Esophagus mucosa (tissue), 1 donor: Measurements from ENCODE around the gene SDK1. TPM values are rescaled to one million over a fixed set of nuclear protein-coding genes. Genes with fewer than 3 reads are reported as not detected.
"Not testable (repeated sequence)": the region's sequence is repeated elsewhere in the genome, so short reads cannot be mapped to it uniquely, and the experiment has no call there.

ENCODE experiments used
- ATAC-seq: fragments of 200-7000 bp; cut with Tn5 transposase; one replicate; pipeline ENCODE4 v1.9.1; 2020
- total RNA-seq: library from RNA; stranded (reverse); gene quantifications from one replicate; pipeline ENCODE4 v1.2.4, GENCODE V29; 2023
- donor health status: DM: yes; HTN: yes; CAD: no.

The SDK1 gene
- total RNA-seq, 1 donor from 2014 or later, result 1.0 TPM

DNA sequence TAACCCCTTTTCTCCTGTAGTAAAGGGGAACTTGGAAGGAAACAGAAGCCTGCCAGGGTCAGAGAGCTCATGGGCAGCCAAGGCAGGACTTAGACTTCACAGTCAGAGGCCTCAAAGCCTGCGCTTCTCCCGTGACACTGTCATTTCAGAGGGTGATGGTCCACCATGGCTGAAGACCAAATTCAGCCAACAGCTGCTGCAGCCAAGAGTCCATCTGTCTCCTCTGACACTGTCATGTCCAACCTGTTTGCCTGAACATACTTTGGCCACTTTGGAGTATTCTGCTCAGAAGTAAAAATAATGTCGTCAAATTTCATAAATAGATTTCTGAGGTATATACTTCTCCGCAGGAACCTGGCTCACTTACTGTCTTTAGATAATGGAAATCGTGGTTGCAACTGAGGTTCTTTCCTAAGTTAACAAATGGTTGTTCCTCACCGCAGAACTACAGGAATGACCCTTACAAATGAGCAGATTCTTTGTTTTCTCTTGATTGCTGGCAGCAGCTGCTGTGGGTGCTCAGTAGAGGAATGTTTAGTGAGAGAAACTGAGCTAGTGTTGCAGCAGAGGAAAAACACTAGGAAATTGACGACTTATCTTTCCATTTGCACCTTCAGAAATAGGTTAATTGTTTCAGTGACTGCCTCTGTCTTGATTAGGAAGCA is 626.5 kb downstream of the SDK1 start:
- ATAC-seq, result no peak

DNA sequence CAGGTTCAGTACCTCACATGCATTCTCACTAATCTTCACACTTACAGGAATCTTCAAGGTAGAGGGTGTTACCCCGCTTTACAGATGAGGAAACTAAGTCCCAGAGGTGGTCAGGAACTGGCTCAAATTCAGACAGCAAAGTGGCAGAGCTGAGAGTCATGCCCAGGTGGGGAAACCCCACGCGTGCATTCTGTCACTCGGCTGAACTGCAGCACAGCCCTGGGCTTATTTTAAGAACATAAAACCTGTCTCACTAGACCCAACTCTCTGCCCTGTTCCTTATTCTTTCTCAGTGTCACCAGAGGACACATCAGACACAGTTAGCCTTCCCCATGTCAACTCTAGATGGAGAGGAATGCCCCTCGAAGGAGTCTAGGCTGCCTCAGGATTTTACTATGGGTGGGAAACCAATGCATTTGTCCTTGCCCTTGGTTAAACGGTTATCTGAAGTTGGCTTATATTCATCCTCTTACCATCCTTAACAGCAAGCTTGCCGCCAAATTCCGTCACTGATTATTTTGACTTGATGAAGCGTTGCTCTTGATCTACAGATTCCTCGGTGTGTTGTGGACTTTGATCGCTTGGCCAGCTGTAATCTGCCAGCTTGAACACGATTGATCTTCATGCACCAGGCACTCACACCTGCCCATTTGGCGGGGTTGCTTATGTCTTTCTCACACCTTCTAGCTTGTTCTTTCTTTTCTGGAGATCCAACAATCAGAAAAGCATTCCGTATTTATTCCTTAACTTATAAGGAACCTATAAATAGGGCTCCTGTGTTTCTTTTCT is 627.9 kb downstream of the SDK1 start:
- no peak for ATAC-seq

DNA sequence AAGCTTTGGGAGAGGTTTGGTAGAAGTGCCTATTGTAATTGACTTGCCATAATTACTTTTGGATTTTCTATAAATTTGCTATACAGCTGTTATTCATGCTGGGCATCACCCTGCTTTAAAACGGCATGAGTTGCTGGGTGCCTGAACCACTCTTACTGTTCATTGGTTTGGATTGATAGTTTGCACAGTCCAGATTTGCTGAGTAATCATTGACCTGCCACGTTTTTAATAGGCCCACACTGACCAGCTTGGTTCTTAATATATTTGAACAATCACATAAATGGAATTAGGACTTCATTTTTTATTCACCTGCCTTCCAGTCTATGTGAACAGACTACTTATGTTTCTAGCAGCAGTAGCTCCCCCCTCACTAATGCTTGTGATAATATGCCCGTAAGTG is 630.8 kb downstream of the SDK1 start:
- no peak for ATAC-seq

DNA sequence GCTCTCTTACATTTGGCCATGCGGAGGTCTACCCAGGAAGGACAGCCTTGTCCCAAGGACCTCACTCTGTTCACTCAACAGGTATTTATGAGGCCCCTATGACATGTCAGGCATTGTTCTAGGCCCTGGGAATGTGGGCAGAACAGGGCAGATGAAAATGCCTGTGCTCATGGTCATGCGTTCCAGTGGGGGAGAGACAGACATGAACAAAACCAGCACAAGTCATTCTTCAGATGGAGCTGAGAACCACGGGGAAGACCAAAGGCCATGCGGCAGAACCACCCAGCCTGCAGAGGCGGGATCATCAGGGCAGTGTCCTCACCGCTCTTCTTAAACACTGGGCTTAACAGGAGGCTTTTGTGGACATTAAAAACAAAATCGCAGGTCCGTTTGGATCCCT is 636.1 kb downstream of the SDK1 start:
- ATAC-seq, result no peak

DNA sequence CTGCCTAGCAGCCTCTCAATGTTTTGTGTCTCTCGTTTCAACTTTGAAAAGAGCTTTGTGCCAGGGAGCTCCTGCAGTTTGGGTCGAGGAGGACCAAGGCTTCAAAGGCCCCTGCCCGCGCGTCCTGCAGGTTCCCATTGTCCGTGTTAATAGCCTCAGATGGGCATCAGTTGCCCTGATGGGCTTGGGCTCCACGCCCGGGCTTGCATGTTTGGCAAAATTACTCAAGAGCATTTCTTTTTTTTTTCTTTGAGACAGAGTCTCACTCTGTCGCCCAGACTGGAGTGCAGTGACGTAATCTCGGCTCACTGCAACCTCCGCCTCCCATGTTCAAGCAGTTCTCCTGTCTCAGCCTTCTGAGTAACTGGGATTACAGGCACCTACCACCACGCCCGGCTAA is 636.6 kb downstream of the SDK1 start:
- no peak for ATAC-seq

DNA sequence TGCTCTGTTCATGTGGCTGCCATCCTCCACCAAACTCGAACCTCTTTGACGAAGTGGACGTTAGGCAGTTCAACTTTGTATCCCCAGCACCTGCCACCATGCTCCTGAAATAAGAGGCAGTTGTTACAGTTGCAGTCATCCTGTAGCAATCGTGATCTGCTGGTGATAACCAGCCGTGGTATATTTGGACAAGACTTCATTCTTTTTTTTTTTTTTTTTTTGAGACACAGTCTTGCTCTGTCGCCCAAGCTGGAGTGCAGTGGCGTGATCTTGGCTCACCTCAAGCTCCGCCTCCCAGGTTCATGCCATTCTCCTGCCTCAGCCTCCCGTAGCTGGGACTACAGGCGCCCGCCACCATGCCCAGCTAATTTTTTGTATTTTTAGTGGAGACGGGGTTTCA is 640.7 kb downstream of the SDK1 start:
- ATAC-seq, result not testable (repeated sequence)

DNA sequence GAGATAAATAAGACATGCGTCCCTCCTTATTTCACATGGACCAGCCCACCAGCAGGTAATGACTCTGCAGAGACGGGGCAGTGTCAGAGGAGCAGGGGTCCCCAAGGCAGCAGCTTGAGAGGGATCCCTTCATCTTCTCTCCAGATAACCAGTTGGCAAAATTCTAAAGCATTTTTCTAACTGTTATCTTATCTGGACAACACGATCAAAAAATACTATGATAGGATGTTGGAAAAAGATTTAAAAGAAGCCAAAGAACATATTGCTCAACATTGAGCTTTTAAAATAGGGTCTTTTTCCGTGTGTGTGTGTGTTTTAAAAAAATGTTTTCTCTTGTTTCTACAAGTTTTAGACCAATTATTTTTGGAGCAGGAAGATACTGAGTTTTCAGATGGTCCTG is 641.2 kb downstream of the SDK1 start:
- ATAC-seq, result no peak

DNA sequence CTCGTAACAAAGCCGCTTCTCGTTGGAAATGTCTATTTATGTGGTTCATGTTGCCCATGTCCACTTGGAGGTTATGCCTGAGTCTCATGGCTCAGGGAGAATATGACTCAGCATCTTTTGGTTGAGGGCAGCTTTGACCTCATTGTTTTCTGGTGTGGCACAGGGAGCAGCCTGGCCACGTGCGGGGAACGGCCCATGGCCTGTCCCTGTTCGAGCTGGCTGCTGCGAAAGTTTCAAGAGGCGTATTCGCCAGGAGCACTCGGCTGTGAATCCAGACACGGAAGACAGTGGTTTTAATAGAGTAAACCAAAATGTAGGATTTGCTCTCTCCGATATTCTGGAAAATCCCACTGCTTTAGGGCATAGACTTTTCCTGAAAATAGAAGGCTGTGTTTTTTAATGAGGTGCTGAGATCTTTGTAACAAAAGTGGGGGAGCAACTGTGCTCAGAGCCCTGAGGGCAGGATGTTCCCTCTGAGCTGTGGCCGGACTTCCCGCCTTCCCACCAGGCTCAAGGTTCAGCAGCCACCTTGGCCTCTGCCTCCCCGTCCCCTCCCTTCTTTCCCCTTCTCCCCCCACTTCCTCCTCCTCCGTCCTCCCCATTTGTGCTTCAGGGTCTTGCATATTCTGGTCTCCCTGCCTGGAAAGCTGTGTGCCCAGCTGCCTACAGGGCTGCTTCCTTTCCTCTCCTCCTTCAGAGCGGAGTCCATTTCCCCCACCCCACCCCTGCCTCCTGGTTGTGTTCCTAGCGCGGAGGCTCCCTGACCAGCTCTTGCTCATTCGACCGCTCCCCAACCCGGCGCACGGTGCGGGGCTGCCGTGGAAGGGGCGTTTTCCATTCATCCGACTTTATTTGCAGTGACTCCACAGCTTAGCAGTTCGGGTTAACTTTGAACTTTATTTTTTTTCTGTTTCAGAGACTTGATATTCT is 642.0 kb downstream of the SDK1 start:
- ATAC-seq, result peak; percentile 62

DNA sequence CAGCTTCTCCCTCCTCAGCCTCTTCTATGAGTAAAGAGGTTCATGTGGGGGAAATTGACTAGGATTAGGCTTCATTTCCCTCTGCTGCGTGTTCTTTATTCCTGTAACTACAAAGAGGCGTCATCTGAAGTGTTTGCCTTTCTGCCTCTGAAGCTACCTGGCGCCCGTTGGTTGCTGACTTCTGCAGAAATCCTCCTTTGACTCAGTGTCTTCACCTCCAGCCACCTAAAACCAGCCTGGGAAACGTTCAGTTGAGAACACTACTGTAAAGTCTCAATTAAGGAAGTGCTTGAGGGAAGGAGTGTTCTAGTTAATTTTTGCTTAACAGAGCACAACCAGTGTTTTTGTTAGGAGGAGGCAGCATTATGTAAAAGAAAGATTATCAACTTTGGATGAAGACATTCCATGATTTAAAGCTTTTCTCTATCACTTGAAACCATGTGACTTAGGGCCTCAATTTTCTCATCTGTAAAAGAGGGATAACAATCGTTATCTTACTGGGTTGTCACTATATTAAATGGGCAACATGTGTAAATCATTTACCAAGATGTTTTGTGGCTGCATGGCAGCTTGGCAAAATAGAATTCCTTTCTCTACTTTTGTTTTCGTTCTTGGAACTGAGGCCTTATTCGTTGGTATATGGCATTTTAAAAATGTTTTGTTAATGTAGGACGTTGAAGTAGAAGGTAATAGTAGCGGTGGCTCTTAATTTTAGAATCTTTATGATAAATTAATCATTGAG is 642.9 kb downstream of the SDK1 start:
- ATAC-seq, result peak; percentile 87

DNA sequence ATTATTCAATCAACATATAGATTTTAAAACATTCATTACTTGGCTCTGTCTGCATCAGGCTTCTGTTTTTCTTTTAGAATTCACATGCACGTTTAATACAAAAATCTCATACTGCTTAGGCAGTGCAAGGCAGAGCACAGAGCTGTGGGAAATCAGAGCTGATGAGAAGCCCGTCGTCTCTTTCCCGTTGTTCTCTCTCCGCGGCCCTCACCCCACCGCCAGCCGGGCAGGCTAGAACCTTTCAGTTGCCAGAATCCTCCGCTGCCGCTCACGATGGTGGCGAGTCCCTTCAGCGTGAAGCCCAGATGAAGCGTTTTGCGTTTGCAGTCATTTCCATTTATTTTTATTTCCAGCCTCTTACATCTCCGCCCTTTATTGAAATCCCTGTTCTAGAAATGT is 648.2 kb downstream of the SDK1 start:
- no peak for ATAC-seq

DNA sequence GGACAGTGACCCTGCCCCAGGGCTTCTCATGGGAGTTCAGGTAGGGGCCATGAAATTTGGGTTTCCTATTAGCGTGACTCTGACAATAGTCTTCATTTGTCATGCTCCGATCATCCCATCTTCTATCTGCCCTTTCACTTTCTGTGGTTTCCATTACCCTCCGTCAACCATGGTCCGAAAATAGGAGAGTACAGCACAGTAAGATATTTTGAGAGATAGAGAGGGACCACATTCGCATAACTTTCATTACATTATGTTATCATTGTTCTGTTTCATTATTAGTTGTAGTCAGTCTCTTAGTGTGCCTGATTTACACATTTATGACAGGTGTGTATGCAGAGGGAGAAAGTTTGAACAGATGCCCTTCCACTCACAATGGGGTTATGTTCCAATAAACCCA is 649.2 kb downstream of the SDK1 start:
- ATAC-seq, result no peak

DNA sequence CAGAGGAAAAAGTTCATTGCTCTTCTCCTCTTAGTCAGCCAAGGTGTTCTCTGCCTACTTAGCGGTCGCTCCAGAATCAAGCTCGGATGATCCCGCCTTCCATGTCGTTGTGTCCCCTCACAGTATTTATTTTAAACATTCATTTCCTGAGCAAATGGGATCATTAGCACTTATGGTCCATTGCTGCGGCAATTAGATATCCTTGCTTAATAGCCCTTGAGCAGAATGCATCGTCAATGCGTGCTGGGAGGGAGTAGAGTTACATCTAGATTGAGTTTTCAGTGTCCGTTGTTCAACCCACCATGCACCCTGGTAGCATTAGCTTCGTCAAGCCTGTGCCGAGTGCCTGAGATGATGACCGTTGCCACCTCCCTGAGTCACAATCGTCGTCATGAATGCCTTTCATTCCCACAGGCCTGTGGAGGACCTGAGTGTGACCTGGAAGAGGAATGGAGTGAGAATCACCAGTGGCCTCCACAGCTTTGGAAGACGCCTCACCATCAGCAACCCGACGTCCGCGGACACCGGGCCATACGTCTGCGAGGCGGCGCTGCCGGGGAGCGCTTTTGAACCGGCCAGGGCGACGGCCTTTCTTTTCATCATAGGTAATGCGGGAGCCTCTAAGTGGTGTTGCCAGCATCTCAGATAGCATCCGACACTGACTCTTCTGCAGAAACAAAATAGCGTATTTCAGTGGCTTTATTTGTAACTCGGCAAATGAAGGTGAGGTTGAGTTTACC is 650.4 kb downstream of the SDK1 start:
- ATAC-seq, result no peak

DNA sequence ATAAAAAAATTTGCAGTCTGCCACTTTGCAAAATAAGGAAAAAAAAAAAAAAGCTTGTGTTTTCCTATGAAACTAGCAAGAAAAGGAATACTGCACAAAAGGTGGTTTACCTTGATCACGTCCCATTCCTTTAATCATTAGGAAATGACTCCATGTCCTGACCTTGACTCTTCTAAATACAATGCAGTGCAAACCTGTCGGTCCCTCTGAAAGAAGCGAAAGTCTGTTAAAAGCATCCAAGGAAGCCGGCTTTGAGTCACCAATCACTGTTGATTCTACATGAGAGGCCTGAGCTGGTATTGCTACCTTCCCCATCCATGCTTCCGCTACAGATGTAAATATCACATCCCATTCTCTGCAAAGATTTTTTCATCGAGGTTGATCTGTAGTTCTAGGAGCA is 652.1 kb downstream of the SDK1 start:
- ATAC-seq, result no peak

DNA sequence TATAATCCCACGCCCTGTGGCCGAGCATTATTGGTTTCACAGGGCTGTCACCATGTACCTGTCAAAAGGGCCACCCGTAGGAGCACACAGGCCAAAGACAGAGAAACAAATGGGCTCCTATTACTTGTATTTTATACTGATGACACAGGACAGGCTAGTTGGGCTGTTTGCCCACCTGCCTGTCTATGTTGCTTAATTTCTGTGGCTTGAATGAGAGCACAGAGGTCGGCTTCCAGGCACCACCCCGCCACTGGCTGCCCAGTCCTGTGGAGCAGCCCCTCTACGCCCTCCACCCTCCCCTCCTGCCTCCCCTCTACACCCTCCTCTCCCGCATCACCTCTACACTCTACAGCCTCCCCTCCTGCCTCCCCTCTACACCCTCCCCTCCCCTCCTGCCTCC is 652.9 kb downstream of the SDK1 start:
- no peak for ATAC-seq

DNA sequence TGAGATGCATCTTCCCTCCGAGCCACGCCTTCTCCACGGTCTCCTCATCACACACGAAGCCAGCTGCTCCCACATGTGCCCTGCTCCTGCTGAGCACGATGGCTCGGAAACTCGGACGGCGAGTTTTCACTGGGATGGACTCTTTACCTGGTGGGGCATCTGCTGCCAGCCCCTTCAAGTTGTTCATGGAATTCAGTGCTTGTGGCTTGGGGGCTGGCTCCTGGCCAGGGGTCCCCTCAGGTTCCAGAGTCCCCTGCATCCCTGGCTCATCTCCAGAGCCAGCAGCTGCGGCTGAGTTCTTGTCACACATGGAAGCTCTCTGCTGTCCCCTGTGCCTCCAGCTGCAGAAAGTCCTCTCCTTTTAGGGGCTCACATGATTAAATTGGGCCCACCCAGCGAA is 654.0 kb downstream of the SDK1 start:
- ATAC-seq, result no peak

DNA sequence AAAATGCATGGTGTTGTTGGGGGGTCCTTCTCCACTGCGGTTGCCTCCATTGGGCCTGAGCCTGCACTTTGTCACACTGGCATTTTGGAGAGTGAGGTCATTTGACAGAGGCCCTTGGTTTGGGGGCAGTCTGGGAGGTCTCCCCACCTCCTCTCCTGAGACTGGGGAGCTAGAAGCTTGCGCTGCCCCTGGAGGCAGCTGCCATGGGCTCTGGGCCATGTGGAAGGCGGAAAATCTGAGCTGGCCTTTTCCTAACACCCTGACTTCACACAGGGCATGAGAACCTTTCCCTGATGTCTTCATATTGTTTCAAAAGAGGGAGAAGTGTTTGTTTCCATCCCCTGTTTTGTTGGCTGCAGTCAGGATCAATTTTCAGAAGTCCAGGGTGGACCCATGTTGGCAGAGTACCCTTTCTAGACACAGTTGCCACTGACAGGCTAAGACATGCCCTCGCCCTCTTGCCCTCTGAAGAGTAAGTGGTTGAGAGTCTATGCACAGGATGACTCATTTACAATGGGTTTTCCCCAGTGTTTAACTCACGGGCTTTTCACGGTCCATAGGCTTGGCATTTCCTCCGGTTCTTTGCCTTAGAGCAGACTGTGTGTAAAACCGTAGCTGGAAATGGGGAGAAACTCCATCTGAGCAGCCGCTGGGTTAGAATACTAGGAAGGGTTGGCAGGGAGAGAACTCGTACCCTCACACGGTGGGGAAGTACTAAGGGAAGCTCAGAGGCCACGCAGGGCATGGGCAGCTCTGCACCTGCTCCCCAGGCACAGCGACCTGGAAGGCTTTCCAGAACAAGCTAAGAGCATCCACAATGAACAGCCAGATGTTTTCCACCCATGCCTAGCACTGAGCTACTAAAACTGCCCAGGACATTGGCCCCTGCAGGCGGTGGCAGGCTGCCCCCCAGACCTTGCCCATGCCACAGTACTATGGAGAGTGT is 655.0 kb downstream of the SDK1 start:
- peak; percentile 95 for ATAC-seq

DNA sequence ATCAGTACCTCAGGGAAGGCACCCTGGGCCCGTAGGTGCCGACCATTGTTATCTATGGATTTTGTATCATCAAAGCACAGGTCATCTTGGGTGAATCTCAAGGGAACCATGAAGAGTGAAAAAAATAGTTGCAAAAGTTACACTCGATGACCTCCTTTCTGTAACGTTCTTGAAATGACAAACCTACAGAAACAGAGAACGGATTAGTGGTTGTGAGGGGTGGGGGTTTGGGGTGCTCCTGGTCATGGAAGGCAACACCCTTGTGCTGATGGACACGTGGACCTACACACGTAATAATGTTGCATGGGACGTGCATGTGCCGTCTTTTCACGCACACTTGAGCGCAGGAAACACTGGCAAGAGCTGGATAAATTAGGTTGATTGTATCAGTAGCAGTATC is 655.9 kb downstream of the SDK1 start:
- ATAC-seq, result no peak

DNA sequence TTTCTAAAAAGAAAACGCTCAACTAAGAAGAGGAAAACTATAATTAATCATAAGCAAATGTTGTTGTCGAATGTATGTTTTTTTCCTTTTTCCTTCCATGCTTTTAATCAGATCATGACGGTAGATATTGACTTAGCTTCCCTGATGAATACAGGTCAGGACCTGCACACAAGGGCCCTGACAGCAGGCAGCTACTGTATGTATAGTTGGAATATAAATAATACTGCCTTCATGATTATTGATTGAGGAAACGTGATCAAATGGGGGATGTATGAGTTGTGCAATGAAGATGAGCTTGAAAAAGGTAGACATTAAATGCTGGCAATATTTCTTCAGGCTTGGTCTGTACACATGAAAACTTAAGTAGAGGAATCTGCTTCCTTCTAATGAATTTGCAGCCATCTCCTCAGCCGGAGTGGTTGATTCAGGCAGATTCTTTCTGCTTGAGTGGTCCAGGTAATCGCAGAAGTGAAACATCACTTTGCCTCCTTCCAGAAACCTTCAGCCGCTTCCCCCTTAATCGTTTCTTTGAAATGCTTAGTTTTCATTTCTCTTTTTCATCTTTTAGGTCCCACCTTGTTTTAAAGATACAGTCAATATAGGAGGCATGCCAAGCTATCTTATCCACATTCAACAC is 656.5 kb downstream of the SDK1 start:
- ATAC-seq, result no peak

DNA sequence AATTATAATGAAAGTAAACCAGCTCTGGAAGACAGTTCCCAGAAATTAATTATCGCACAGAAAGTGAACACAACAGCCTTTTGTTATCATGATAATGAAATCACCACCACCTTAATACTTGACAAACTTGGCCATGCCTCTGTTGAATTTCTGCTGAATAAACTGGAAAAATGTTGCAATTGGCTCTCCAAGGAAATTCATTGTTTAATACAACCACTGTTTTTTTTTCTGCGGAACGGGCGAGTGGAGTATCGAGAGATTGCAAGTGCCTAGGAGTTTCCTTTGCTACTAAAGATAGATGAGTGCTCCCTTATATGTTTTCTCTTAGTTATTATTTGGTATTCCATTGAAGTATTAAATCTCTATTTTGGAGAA is 657.0 kb downstream of the SDK1 start:
- no peak for ATAC-seq

DNA sequence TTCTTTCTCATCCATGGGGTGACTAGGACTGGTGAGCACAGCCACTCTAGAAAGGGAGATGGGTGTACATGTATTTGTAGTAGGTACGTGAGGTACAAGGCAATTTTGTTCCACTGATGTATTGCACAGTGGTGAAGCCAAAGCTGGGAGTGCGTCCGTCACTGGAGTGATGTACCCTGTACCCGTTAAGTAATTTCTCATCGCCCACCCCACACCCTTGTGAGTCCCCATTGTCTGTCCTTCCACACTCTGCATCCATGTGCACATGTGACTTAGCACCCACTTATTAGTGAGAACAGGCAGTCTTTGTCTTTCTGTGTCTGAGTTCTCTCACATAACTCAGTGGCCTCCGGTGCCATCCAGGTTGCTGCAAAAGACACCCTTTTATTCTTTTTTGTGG is 658.3 kb downstream of the SDK1 start:
- ATAC-seq, result no peak
